ENCODE results near the gene MYT1.

DNA sequence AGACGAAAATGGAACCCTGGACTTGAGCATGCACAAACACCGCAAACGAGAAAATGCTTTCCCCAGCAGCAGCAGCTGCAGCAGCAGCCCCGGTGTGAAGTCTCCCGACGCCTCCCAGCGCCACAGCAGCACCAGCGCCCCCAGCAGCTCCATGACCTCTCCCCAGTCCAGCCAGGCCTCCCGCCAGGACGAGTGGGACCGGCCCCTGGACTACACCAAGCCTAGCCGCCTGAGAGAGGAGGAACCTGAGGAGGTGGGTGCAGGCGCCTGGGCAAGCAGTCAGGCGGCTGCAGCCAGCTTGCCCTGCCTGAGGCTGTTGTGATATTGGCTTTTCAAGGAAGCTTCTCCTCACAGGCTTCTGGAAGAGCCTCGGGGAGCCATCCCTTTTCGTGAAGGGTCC lies 55.5 kb downstream of the MYT1 start:
- TF ChIP-seq, protein P1, sequence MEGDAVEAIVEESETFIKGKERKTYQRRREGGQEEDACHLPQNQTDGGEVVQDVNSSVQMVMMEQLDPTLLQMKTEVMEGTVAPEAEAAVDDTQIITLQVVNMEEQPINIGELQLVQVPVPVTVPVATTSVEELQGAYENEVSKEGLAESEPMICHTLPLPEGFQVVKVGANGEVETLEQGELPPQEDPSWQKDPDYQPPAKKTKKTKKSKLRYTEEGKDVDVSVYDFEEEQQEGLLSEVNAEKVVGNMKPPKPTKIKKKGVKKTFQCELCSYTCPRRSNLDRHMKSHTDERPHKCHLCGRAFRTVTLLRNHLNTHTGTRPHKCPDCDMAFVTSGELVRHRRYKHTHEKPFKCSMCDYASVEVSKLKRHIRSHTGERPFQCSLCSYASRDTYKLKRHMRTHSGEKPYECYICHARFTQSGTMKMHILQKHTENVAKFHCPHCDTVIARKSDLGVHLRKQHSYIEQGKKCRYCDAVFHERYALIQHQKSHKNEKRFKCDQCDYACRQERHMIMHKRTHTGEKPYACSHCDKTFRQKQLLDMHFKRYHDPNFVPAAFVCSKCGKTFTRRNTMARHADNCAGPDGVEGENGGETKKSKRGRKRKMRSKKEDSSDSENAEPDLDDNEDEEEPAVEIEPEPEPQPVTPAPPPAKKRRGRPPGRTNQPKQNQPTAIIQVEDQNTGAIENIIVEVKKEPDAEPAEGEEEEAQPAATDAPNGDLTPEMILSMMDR (IDR thresholded peaks at IDR 0.05) = no peak
- no peak for TF ChIP-seq EP300 (IDR thresholded peaks at IDR 0.05)

All from tibial nerve (tissue), 4 donors.